IgD-negative memory B cell (primary cell): ENCODE measurements around the gene BAHCC1. TPM values are rescaled to one million over a fixed set of nuclear protein-coding genes. Genes with fewer than 3 reads are reported as not detected.

Source experiments
- H3K27ac Mint-ChIP-seq, 3 donors: one replicate each; pipeline ENCODE4 v1.8.0; 2020 to 2022; ENCODE audit warnings: mild to moderate bottlenecking in 3 of 3, mixed read lengths in 3 of 3, moderate library complexity in 1 of 3
- H3K27me3 Mint-ChIP-seq: one replicate; pipeline ENCODE4 v1.8.0; 2021; ENCODE audit warnings: mixed read lengths
- H3K36me3 Mint-ChIP-seq: one replicate; pipeline ENCODE4 v1.8.0; 2020; ENCODE audit warnings: mild to moderate bottlenecking, mixed read lengths
- H3K4me1 Mint-ChIP-seq, 3 donors: one replicate each; pipeline ENCODE4 v1.8.0; 2020 to 2022; ENCODE audit warnings: mixed read lengths in 3 of 3, mild to moderate bottlenecking in 1 of 3
- H3K4me3 Mint-ChIP-seq, 4 donors: one replicate each; pipeline ENCODE4 v1.8.0; 2020 to 2022; ENCODE audit warnings: mild to moderate bottlenecking in 4 of 4, mixed read lengths in 4 of 4, moderate library complexity in 3 of 4
- H3K9me3 Mint-ChIP-seq, 3 donors: one replicate each; pipeline ENCODE4 v1.8.0; 2020 to 2021; ENCODE audit warnings: mixed read lengths in 3 of 3, mild to moderate bottlenecking in 1 of 3
- polyA plus RNA-seq: library from polyadenylated mRNA; unstranded; fragments of 300-500 nt; fragmentation: Illumina TruSeq; gene quantifications from one replicate; pipeline ENCODE4 v1.2.3, GENCODE V29; 2021

The BAHCC1 gene
- polyA plus RNA-seq, 1 donor from 2014 or later = not detected

GRCh38 chr17:81478119-81478518 is 82.9 kb downstream of the BAHCC1 start:
- Mint-ChIP-seq H3K27me3 (peaks cover 34% of the 10 kb centered on the region), H3K4me3 (peak overlapping the region in 1 of 4 donors; percentile 52), H3K36me3 (peaks cover 2% of the 10 kb centered on the region), H3K27ac (peak overlapping the region in 1 of 3 donors; percentile 75), H3K4me1 (peaks cover 0 to 7% (median 5%) of the 10 kb centered on the region in 3 donors), H3K9me3 (peaks cover 0 to 5% (median 0%) of the 10 kb centered on the region in 3 donors)

- Mint-ChIP-seq H3K4me1 (peaks cover 0 to 8% (median 5%) of the 10 kb centered on the region in 3 donors), H3K4me3 (no peak overlapping the region)
Observed at GRCh38 chr17:81479175-81480071, 84.2 kb downstream of the BAHCC1 start.

GRCh38 chr17:81480140-81481072 is 85.1 kb downstream of the BAHCC1 start:
- peak overlapping the region in 1 of 4 donors; percentile 40 for H3K4me3 Mint-ChIP-seq
- H3K4me1 Mint-ChIP-seq = peaks cover 0 to 8% (median 5%) of the 10 kb centered on the region in 3 donors
- H3K36me3 Mint-ChIP-seq = no peaks in the 10 kb centered on the region
- peaks cover 0 to 5% (median 0%) of the 10 kb centered on the region in 3 donors for H3K9me3 Mint-ChIP-seq
- peaks cover 34% of the 10 kb centered on the region for H3K27me3 Mint-ChIP-seq
- peak overlapping the region in 2 of 3 donors; percentile 63 to 64 for H3K27ac Mint-ChIP-seq

More at GRCh38 chr17:81479175-81480071, 84.2 kb downstream of the BAHCC1 start:
- Mint-ChIP-seq H3K36me3 (peaks cover 2% of the 10 kb centered on the region), H3K27ac (no peak overlapping the region), H3K9me3 (peaks cover 0 to 5% (median 0%) of the 10 kb centered on the region in 3 donors), H3K27me3 (peaks cover 34% of the 10 kb centered on the region)

GRCh38 chr17:81481073-81481799 is 86.0 kb downstream of the BAHCC1 start:
- Mint-ChIP-seq H3K4me1 (peaks cover 0 to 8% (median 8%) of the 10 kb centered on the region in 3 donors), H3K9me3 (peaks cover 0 to 5% (median 0%) of the 10 kb centered on the region in 3 donors), H3K36me3 (no peaks in the 10 kb centered on the region), H3K27me3 (peaks cover 34% of the 10 kb centered on the region), H3K4me3 (peak overlapping the region in 2 of 4 donors; percentile 40 to 59), H3K27ac (peak overlapping the region in 1 of 3 donors; percentile 93)

GRCh38 chr17:81481815-81482505 is 86.7 kb downstream of the BAHCC1 start:
- H3K27me3 Mint-ChIP-seq = peaks cover 34% of the 10 kb centered on the region
- H3K9me3 Mint-ChIP-seq = peaks cover 0 to under 1% (median 0%) of the 10 kb centered on the region in 3 donors
- peaks cover 0 to 9% (median 8%) of the 10 kb centered on the region in 3 donors for H3K4me1 Mint-ChIP-seq
- no peaks in the 10 kb centered on the region for H3K36me3 Mint-ChIP-seq
- H3K4me3 Mint-ChIP-seq = peak overlapping the region in 3 of 4 donors; percentile 59 to 81 (median 72)
- H3K27ac Mint-ChIP-seq = peak overlapping the region in 2 of 3 donors; percentile 93 to 94

- Mint-ChIP-seq H3K4me3 (peak overlapping the region; percentile 12 to 81 (median 76)), H3K4me1 (peaks cover 0 to 9% (median 8%) of the 10 kb centered on the region in 3 donors), H3K27me3 (peaks cover 34% of the 10 kb centered on the region), H3K9me3 (no peaks in the 10 kb centered on the region), H3K36me3 (no peaks in the 10 kb centered on the region), H3K27ac (peak overlapping the region; percentile 85 to 94 (median 93))
Observed at GRCh38 chr17:81482673-81483072, 87.4 kb downstream of the BAHCC1 start.

GRCh38 chr17:81483085-81483861 is 88.0 kb downstream of the BAHCC1 start:
- H3K36me3 Mint-ChIP-seq = no peaks in the 10 kb centered on the region
- peaks cover 34% of the 10 kb centered on the region for H3K27me3 Mint-ChIP-seq
- no peaks in the 10 kb centered on the region for H3K9me3 Mint-ChIP-seq
- peak overlapping the region; percentile 52 to 72 (median 58) for H3K4me3 Mint-ChIP-seq
- peak overlapping the region; percentile 85 to 94 (median 93) for H3K27ac Mint-ChIP-seq
- peaks cover 0 to 9% (median 8%) of the 10 kb centered on the region in 3 donors for H3K4me1 Mint-ChIP-seq

- Mint-ChIP-seq H3K27ac (peak overlapping the region in 1 of 3 donors; percentile 93), H3K36me3 (no peaks in the 10 kb centered on the region), H3K27me3 (peaks cover 32% of the 10 kb centered on the region), H3K9me3 (no peaks in the 10 kb centered on the region), H3K4me3 (peak overlapping the region in 3 of 4 donors; percentile 33 to 78 (median 52)), H3K4me1 (peaks cover 0 to 9% (median 8%) of the 10 kb centered on the region in 3 donors)
Observed at GRCh38 chr17:81483862-81484194, 88.6 kb downstream of the BAHCC1 start.

- no peaks in the 10 kb centered on the region for H3K9me3 Mint-ChIP-seq
- H3K4me3 Mint-ChIP-seq = peak overlapping the region in 3 of 4 donors; percentile 33 to 78 (median 44)
- peaks cover 28% of the 10 kb centered on the region for H3K27me3 Mint-ChIP-seq
- H3K27ac Mint-ChIP-seq = peak overlapping the region in 2 of 3 donors; percentile 35 to 93
- peaks cover 0 to 9% (median 8%) of the 10 kb centered on the region in 3 donors for H3K4me1 Mint-ChIP-seq
- no peaks in the 10 kb centered on the region for H3K36me3 Mint-ChIP-seq
Observed at GRCh38 chr17:81484195-81484979, 89.1 kb downstream of the BAHCC1 start.

GRCh38 chr17:81486199-81486810 is 91.0 kb downstream of the BAHCC1 start:
- Mint-ChIP-seq H3K27me3 (peaks cover 21% of the 10 kb centered on the region), H3K36me3 (no peaks in the 10 kb centered on the region), H3K4me3 (peak overlapping the region; percentile 2 to 80 (median 72)), H3K27ac (peak overlapping the region in 2 of 3 donors; percentile 52 to 59), H3K9me3 (no peaks in the 10 kb centered on the region), H3K4me1 (peaks cover 0 to 9% (median 8%) of the 10 kb centered on the region in 3 donors)

GRCh38 chr17:81487089-81487486 is 91.8 kb downstream of the BAHCC1 start:
- Mint-ChIP-seq H3K27ac (peak overlapping the region in 1 of 3 donors; percentile 23), H3K36me3 (no peaks in the 10 kb centered on the region), H3K4me3 (peak overlapping the region in 3 of 4 donors; percentile 41 to 55 (median 50)), H3K9me3 (no peaks in the 10 kb centered on the region), H3K4me1 (peaks cover 0 to 9% (median 6%) of the 10 kb centered on the region in 3 donors), H3K27me3 (peaks cover 17% of the 10 kb centered on the region)
